GM12878 (cell line): ENCODE data around the gene TSSK2. TPM values are rescaled to one million over a fixed set of nuclear protein-coding genes. Genes with fewer than 3 reads are reported as not detected.

Experiments used
- ATF7 ChIP-seq: fragments of 450-650 bp; IDR thresholded peaks from 2 replicates; pipeline ENCODE4 v1.6.1; 2016; ENCODE audit warnings: low read depth, mild to moderate bottlenecking
- BCLAF1 ChIP-seq: fragments of 450-650 bp; IDR thresholded peaks from 2 replicates; pipeline ENCODE4 v1.6.1; 2017; ENCODE audit warnings: antibody characterized with exemption, mild to moderate bottlenecking, moderate library complexity
- CEBPB ChIP-seq, 2 experiments: fragments of 150-350 bp in 1 of 2; IDR thresholded peaks; 2 replicates each; pipeline ENCODE4 v1.6.1; 2012 to 2014; ENCODE audit warnings: low read depth in 2 of 2, low read length in 2 of 2, borderline replicate concordance in 1 of 2, inconsistent platforms in 1 of 2
- CREB1 ChIP-seq: IDR thresholded peaks from 2 replicates; pipeline ENCODE4 v1.6.1; 2012; ENCODE audit warnings: low read depth, mild to moderate bottlenecking, inconsistent platforms
- E4F1 ChIP-seq: fragments of 450-650 bp; IDR thresholded peaks from 2 replicates; pipeline ENCODE4 v1.6.1; 2018; ENCODE audit warnings: borderline replicate concordance, mild to moderate bottlenecking; ENCODE audit not compliant: partially characterized antibody
- HDGF ChIP-seq: fragments of 450-650 bp; IDR thresholded peaks from 2 replicates; pipeline ENCODE4 v1.6.1; 2016; ENCODE audit warnings: antibody characterized with exemption
- IKZF2 ChIP-seq, 2 experiments: fragments of 450-650 bp; IDR thresholded peaks; 2 replicates each; pipeline ENCODE4 v1.6.1; 2017; ENCODE audit warnings: mild to moderate bottlenecking in 2 of 2, moderate library complexity in 2 of 2
- NFIC ChIP-seq: IDR thresholded peaks from 2 replicates; pipeline ENCODE4 v1.6.1; 2012; ENCODE audit warnings: low read depth, mild to moderate bottlenecking, inconsistent platforms, low read length, moderate library complexity
- NR2C2 ChIP-seq: IDR thresholded peaks from 2 replicates; pipeline ENCODE4 v1.6.1; 2011; ENCODE audit warnings: borderline replicate concordance, low read depth; ENCODE audit not compliant: control insufficient read depth, insufficient read length
- NRF1 ChIP-seq: conservative IDR thresholded peaks from 2 replicates; pipeline ENCODE4 v1.6.1; 2011; ENCODE audit warnings: mild to moderate bottlenecking, low read depth, low read length, improper control_type of control experiment
- RAD21 ChIP-seq: IDR thresholded peaks from 2 replicates; pipeline ENCODE4 v1.6.1; 2011; ENCODE audit warnings: mild to moderate bottlenecking, low read depth, low read length, moderate library complexity; ENCODE audit not compliant: insufficient read depth
- SMARCA5 ChIP-seq: fragments of 450-650 bp; IDR thresholded peaks from 2 replicates; pipeline ENCODE4 v1.6.1; 2017; ENCODE audit warnings: mild to moderate bottlenecking
- STAT1 ChIP-seq: fragments of 450-650 bp; conservative IDR thresholded peaks from 2 replicates; pipeline ENCODE4 v1.6.1; 2014; ENCODE audit warnings: antibody characterized with exemption, mild to moderate bottlenecking
- TCF7 ChIP-seq: IDR thresholded peaks from 2 replicates; pipeline ENCODE4 v1.6.1; 2014; ENCODE audit warnings: antibody characterized with exemption, borderline replicate concordance
- YY1 ChIP-seq: IDR thresholded peaks from 2 replicates; pipeline ENCODE4 v1.6.1; 2011; ENCODE audit warnings: low read depth, mild to moderate bottlenecking, low read length
- ZNF217 ChIP-seq: fragments of 450-650 bp; IDR thresholded peaks from 2 replicates; pipeline ENCODE4 v1.6.1; 2017; ENCODE audit warnings: antibody characterized with exemption, mild to moderate bottlenecking
- polyA plus RNA-seq, 11 experiments: library from polyadenylated mRNA; depleted of rRNA in 4 of 11; unstranded in 6 of 11; stranded (reverse) in 5 of 11; fragments of >200 nt; fragmentation: Nextera tagmentation in 4 of 11; fragmentation: Illumina TruSeq in 1 of 11; extraction: Ambion mirVana in 4 of 11; extraction: Trizol in 1 of 11; gene quantifications; 1 replicate in 1 of 11; 2 replicates in 10 of 11; pipeline versions ENCODE4 v1.2.1 to v1.2.3, GENCODE V29; 2011 to 2016; ENCODE audit warnings: inconsistent platforms in 2 of 11, missing spikeins in 2 of 11, low read depth in 1 of 11
- total RNA-seq, 4 experiments: library from RNA; depleted of rRNA in 3 of 4; stranded (reverse); fragments of >200 nt in 3 of 4; fragmentation: Illumina TruSeq in 1 of 4; extraction: Trizol in 1 of 4; gene quantifications; 2 replicates each; pipeline versions ENCODE4 v1.2.1 to v1.2.3, GENCODE V29; 2013 to 2021
- TF ChIP-seq, protein P1 (sequence below): fragments of 450-650 bp; IDR thresholded peaks from 2 replicates; pipeline ENCODE4 v1.6.1; 2017; ENCODE audit warnings: mild to moderate bottlenecking
- TF ChIP-seq, protein P2 (sequence below): IDR thresholded peaks from 2 replicates; pipeline ENCODE4 v1.6.1; 2012; ENCODE audit warnings: improper control_type of control experiment, low read depth, low read length; ENCODE audit not compliant: insufficient replicate concordance

TSSK2 gene
- total and polyA plus RNA-seq, 10 of the 15 experiments (the other 5 are each of a cell fraction or from before 2014, with no cell fraction given) = 0.03 to 0.17 TPM; not detected in 8

DNA sequence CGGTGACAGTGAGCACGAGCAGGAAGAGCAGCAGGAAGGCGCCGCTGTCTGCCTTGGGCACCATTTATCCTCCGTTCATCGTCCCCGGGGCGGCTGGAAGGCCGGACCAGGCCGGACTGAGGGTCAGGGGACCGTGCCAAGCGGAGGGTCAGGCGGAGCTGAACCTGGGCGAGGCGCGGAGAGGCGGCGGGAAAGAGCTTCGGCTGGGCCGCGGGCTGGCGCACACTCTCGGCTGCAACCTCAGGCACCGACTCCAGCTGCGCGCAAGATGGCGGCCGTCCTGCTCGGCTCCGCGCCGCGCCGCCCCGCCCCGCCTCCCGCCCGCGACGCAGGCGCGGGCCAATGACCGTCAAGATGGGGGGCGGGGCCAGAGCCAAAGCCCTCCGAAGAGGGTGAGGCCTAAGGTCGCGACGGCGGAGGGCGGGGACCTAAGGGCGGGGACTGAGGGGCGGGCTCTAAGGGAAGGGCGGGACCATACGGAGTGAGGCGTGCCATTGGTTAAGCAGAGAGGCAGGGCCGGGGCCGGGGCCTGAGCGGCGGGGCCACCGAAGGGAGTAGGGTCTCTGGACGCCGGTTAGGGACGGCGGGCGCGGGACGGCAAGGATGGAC lies 8.9 kb upstream of the TSSK2 start, which contains the start of gene DGCR2 (continued):
- TF ChIP-seq STAT1 = no peak
- peak; percentile 41 for TF ChIP-seq NRF1
- no peak for TF ChIP-seq CEBPB (IDR thresholded peaks at IDR 0.05; ENCODE audit: borderline replicate concordance in 1 of 2, low read depth in 2 of 2, low read length in 2 of 2)
- TF ChIP-seq, protein P1, sequence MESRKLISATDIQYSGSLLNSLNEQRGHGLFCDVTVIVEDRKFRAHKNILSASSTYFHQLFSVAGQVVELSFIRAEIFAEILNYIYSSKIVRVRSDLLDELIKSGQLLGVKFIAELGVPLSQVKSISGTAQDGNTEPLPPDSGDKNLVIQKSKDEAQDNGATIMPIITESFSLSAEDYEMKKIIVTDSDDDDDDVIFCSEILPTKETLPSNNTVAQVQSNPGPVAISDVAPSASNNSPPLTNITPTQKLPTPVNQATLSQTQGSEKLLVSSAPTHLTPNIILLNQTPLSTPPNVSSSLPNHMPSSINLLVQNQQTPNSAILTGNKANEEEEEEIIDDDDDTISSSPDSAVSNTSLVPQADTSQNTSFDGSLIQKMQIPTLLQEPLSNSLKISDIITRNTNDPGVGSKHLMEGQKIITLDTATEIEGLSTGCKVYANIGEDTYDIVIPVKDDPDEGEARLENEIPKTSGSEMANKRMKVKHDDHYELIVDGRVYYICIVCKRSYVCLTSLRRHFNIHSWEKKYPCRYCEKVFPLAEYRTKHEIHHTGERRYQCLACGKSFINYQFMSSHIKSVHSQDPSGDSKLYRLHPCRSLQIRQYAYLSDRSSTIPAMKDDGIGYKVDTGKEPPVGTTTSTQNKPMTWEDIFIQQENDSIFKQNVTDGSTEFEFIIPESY = no peak
- TF ChIP-seq YY1 = peak; percentile 95
- TF ChIP-seq, protein P2, sequence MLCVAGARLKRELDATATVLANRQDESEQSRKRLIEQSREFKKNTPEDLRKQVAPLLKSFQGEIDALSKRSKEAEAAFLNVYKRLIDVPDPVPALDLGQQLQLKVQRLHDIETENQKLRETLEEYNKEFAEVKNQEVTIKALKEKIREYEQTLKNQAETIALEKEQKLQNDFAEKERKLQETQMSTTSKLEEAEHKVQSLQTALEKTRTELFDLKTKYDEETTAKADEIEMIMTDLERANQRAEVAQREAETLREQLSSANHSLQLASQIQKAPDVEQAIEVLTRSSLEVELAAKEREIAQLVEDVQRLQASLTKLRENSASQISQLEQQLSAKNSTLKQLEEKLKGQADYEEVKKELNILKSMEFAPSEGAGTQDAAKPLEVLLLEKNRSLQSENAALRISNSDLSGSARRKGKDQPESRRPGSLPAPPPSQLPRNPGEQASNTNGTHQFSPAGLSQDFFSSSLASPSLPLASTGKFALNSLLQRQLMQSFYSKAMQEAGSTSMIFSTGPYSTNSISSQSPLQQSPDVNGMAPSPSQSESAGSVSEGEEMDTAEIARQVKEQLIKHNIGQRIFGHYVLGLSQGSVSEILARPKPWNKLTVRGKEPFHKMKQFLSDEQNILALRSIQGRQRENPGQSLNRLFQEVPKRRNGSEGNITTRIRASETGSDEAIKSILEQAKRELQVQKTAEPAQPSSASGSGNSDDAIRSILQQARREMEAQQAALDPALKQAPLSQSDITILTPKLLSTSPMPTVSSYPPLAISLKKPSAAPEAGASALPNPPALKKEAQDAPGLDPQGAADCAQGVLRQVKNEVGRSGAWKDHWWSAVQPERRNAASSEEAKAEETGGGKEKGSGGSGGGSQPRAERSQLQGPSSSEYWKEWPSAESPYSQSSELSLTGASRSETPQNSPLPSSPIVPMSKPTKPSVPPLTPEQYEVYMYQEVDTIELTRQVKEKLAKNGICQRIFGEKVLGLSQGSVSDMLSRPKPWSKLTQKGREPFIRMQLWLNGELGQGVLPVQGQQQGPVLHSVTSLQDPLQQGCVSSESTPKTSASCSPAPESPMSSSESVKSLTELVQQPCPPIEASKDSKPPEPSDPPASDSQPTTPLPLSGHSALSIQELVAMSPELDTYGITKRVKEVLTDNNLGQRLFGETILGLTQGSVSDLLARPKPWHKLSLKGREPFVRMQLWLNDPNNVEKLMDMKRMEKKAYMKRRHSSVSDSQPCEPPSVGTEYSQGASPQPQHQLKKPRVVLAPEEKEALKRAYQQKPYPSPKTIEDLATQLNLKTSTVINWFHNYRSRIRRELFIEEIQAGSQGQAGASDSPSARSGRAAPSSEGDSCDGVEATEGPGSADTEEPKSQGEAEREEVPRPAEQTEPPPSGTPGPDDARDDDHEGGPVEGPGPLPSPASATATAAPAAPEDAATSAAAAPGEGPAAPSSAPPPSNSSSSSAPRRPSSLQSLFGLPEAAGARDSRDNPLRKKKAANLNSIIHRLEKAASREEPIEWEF = no peak
- no peak for TF ChIP-seq NFIC
- peak; percentile 83 for TF ChIP-seq HDGF
- TF ChIP-seq ATF7 = no peak
- no peak for TF ChIP-seq RAD21
- no peak for TF ChIP-seq IKZF2 (IDR thresholded peaks at IDR 0.05)
- TF ChIP-seq BCLAF1 = no peak
- peak; percentile 27; the same call in 1 of the 2 replicates for TF ChIP-seq SMARCA5
- no peak for TF ChIP-seq NR2C2
- TF ChIP-seq ZNF217 = no peak
- no peak for TF ChIP-seq E4F1
- no peak for TF ChIP-seq TCF7
- peak; percentile 33; the same call in 1 of the 2 replicates for TF ChIP-seq CREB1
